ENCODE results near the gene GLIPR1L2.
A peak's percentile ranks its signal among the peaks of the same experiment; 100 is the strongest.
"Not testable (repeated sequence)": the region's sequence is repeated elsewhere in the genome, so short reads cannot be mapped to it uniquely, and the experiment has no call there.

GLIPR1L2 gene

DNA sequence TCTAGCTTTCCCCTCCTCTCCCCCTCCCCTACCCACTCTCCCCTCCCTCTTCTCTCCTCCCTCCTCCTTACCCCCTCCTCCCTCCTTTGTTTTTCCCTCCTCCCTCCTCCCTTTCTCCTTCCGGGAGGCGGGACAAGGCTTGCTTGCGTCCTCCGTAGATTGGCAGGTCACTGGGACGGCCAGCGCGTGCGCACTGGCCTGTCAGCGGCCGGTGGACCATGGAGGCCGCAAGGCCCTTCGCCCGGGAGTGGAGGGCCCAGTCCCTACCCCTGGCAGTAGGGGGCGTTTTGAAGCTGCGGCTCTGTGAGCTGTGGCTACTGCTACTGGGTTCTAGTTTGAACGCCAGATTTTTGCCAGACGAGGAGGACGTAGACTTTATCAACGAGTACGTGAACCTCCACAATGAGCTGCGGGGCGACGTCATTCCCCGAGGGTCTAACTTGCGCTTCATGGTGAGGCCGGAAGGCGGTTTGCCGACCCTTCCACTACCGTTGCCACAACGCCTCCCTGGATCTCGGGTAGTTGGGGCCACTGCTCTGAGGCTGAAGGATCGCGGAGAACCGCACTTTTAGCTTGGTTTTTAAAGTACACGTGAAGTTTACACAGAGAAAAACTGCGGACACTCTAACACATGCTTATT is at the start of gene GLIPR1L2:
Gene GLIPR1L2, plus strand, starts transcription at position 191 of the 640 bp plus-strand sequence. Its CDS starts 28 bp downstream, at position 219.
- DNase-seq, result peak; percentile 84

- DNase-seq, result no peak
Observed at GRCh38 chr12:75341873-75342272, 49.0 kb upstream of the GLIPR1L2 start.

DNA sequence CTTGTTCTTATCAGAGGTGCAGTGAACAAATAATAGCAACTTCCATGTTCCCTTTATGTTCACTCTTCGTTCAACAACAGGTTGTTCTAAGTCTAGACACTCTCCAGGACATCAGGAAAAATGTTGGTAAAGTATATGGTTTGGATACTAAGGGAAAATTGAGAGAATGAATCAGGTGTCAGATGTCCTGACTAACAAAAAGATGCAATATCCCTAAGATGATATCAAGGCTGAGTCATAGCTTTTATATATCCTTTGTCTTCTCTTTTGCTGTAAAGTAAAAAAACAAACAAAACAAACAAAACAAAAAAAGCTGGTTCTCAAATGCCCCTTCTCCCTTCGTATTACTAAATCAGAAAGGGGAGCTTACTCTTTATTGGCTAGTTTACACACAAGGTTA is 45.4 kb upstream of the GLIPR1L2 start:
- no peak for DNase-seq

GRCh38 chr12:75346215-75346614 is 44.7 kb upstream of the GLIPR1L2 start:
- not testable (repeated sequence) for DNase-seq

DNA sequence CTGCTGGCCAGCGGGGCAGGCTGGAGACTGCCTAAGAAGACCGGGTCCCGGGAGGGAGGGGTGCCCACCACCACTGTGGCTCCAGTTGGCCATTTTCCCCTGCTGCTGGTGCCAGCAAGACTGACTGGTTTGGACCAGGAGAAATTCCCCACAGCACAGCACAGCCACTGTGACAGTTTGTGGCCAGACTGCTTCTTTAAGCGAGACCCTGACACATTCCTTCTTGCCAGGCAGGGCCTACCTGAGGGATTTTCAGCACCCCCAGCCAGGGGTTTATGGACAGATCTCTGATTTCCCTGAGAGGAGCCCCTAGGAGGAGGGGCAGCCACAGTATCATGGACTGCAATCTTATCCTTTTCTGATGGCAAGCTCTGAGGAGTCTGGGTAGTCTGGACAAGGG is 40.9 kb upstream of the GLIPR1L2 start:
- no peak for DNase-seq

DNA sequence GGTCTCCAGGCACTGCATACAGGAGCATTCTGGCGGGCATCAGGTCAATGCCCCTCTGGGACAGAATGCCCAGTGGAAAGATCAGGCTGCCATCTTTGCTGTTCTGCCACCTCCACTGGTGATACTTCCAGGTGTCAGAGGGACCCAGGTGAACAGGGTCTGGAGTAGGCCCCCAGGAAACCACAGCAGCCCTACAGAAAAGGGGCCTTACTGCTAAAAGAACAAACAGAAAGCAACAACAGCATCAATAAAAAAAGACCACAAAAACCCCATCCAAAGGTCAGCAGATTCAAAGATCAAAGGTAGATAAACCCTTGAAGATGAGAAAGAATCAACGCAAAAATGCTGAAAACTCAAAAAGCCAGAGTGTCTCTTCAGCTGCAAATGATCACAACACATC is 40.5 kb upstream of the GLIPR1L2 start:
- DNase-seq, result no peak

- no peak for DNase-seq
Observed at GRCh38 chr12:75354011-75354410, 36.9 kb upstream of the GLIPR1L2 start.

GRCh38 chr12:75360920-75361319 is 30.0 kb upstream of the GLIPR1L2 start:
- no peak for DNase-seq

GRCh38 chr12:75361408-75361807 is 29.5 kb upstream of the GLIPR1L2 start:
- no peak for DNase-seq

DNA sequence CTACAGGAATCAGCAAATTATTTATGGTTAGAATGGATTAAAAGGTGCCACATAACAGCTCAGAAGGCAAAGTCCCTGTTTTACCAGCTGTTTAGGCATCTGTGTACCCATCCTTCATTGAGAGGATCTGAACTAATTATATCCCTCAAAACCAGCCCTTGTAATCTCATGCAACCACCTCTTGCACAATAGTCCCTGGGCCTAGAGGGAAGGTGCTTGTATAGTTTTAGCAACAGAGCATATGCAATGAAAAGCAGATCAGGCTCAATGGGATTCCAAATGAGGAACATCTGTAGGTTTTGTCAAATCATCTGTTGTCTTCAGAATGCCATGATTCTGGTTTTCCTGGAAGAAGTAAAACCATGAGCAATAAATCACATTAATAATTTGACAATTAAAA is 26.0 kb upstream of the GLIPR1L2 start:
- no peak for DNase-seq

GRCh38 chr12:75366629-75367028 is 24.3 kb upstream of the GLIPR1L2 start:
- no peak for DNase-seq

- no peak for DNase-seq
Observed at GRCh38 chr12:75374971-75375370, 15.9 kb upstream of the GLIPR1L2 start.

GRCh38 chr12:75378354-75378753 is 12.5 kb upstream of the GLIPR1L2 start:
- no peak for DNase-seq

GRCh38 chr12:75389061-75389460 is 1.8 kb upstream of the GLIPR1L2 start:
- no peak for DNase-seq

DNA sequence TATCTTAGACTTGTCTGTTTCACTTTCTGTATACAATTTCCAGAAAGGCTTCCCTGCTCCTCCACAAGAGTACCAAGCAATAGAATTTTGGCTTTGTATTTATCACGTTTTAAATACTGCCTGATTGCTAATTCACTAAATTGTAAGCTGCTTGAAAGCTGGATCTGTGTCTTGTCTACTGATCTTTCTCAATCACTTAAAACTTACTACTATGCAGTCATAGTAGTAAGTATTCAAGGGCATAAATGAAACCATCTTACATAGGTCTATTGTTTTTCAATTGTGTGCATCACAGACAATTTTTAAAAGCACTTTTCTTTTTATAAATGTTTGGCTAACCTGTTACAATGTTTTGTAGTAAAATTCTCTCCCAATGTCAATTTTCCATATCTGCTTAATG is 1.2 kb upstream of the GLIPR1L2 start:
- DNase-seq, result no peak

DNA sequence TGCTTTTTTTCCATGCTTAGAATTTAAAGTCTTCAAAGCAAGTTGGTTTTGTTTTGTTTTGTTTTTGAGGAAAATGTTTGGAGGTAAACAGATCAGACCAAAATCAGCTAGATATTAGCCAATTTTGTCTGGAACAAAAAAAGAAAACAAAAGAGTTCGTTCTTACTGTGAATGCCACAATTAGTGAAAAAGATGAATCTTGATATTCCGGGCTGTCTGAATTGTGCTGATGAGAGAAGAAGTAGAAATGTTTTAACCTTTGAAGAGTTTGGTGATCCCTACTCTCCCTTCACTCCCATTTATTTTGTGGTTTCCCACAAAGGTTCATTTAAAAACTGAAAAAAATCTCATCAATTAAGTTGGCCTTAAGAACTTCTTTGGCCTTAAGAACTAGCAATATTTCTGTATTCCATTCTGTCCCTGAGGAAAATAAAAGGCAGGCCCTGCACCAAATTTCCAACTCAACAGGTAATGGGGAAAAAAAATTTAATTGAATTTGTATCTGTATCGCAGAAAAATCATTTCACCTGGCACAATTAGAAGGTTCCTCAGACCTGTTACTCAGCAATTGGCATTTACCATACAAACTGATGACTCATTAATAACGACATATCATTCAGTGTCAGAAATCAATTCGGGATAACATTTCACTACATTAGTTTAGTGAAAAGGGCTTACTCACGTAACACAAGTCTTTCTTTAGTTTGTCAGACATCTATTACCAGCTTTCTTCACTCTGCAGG is 562 bp upstream of the GLIPR1L2 start:
- DNase-seq, result no peak

DNA sequence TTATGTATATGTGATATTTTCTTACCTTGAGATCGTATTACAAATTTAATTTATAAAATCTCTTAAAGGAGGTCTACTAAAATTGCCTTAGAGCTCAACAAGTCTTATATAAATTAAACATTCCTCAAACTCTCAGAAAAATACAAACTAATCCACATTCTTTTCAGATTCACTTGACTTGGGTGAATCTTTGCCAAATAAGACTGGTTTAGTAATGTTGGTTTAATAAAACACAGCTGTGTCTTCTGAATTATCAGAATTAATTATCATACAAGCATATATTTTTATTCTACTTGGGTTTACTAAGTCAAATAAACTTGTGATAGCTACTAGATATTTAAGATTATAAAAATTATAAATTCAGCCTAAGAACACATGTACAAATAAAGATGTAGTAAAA is 13.3 kb downstream of the GLIPR1L2 start:
- DNase-seq, result no peak

- no peak for DNase-seq
Observed at GRCh38 chr12:75407683-75408082, 16.8 kb downstream of the GLIPR1L2 start.

DNA sequence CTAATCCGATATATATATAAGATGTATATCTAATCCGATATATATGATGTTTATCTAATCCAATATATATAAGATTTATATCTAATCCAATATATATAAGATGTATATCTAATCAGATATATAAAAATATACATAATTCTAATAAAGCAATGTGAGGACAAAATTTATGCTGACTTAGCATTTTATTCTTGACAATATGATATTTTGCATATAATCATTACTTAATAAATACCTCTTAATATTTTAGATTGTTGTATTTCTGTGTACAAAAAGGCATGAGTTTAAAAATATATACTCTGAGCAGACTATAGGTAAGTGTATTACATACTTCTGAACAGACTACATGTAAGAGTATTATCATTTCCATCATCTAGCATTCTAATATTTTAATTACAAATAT is 18.9 kb downstream of the GLIPR1L2 start:
- no peak for DNase-seq

DNA sequence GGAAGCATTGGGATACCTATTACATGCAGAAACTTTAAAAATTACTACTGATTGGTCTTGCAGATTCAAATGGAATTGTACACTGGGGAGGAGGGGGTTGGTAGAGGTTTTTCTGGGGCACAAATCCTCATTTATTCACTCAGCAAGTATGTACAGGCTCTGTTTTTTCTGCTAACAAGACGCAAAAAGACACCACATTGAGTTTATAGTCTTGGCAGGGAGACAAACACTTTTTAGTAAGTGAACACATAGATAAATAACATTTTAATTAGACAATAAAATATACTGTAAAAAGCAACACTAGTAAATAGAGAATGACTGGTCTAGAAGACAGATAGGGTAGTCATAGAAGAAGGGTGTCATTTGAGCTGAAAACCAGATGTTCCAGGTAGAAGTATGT is 23.8 kb downstream of the GLIPR1L2 start:
- no peak for DNase-seq

GRCh38 chr12:75419841-75420240 is 29.0 kb downstream of the GLIPR1L2 start:
- DNase-seq, result no peak

- DNase-seq, result no peak
Observed at GRCh38 chr12:75427491-75427890, 36.6 kb downstream of the GLIPR1L2 start.

GRCh38 chr12:75428767-75429166 is 37.9 kb downstream of the GLIPR1L2 start:
- DNase-seq, result no peak

GRCh38 chr12:75432924-75433323 is 42.0 kb downstream of the GLIPR1L2 start:
- no peak for DNase-seq

GRCh38 chr12:75437564-75437963 is 46.7 kb downstream of the GLIPR1L2 start:
- DNase-seq, result no peak

Measured in activated CD8-positive, alpha-beta memory T cell treated with anti-CD3 and anti-CD28 coated beads, Interleukin-2, amount 50 U/mL, for 4 hours (primary cell).